Transverse colon (tissue), 4 donors: Measurements from ENCODE around the gene ADGRB2. TPM values are rescaled to one million over a fixed set of nuclear protein-coding genes. Genes with fewer than 3 reads are reported as not detected.

Experiments
- DNase-seq: peaks from one replicate; pipeline ENCODE4 v3.0.0-alpha.2; 2019
- H3K27ac ChIP-seq, 4 donors: fragments of 200-600 bp; sonication (generic); 2 replicates each; pipeline ENCODE4 v1.5.1; 2016 to 2018; ENCODE audit warnings: inconsistent platforms in 4 of 4
- H3K27me3 ChIP-seq: fragments of 200-600 bp; sonication (generic); 2 replicates; pipeline ENCODE4 v1.5.1; 2017; ENCODE audit warnings: inconsistent platforms
- H3K36me3 ChIP-seq, 4 donors: fragments of 200-600 bp; sonication (generic); 2 replicates each; pipeline ENCODE4 v1.5.1; 2017 to 2019; ENCODE audit warnings: inconsistent platforms in 4 of 4
- H3K4me1 ChIP-seq, 4 donors: fragments of 200-600 bp; sonication (generic); 2 replicates each; pipeline ENCODE4 v1.5.1; 2017 to 2020; ENCODE audit warnings: inconsistent platforms in 4 of 4
- H3K4me3 ChIP-seq, 4 donors: fragments of 200-600 bp; sonication (generic); 1 replicate in 1 of 4; 2 replicates in 3 of 4; pipeline versions ENCODE4 v1.5.1 to v1.6.1; 2017 to 2019; ENCODE audit warnings: inconsistent platforms in 4 of 4
- H3K9me3 ChIP-seq, 2 donors: fragments of 200-600 bp; sonication (generic); 2 replicates each; pipeline ENCODE4 v1.5.1; 2017 to 2019; ENCODE audit warnings: inconsistent platforms in 2 of 2
- CTCF ChIP-seq, 5 experiments: fragments of 200-600 bp in 3 of 5; fragments of 450-650 bp in 2 of 5; sonication (generic) in 3 of 5; IDR thresholded peaks; 1 replicate in 2 of 5; 2 replicates in 3 of 5; pipeline ENCODE4 v1.5.1; 2016 to 2017; ENCODE audit warnings: antibody characterized with exemption in 5 of 5, inconsistent platforms in 3 of 5, mild to moderate bottlenecking in 2 of 5, moderate library complexity in 1 of 5
- EP300 ChIP-seq: sonication (generic); formaldehyde crosslinking; IDR thresholded peaks from one replicate; pipeline ENCODE4 v1.6.1; 2017; ENCODE audit warnings: antibody characterized with exemption, low read depth
- POLR2A ChIP-seq: fragments of 450-650 bp; IDR thresholded peaks from one replicate; pipeline ENCODE4 v1.6.1; 2016; ENCODE audit warnings: antibody characterized with exemption, mild to moderate bottlenecking, moderate library complexity
- POLR2AphosphoS5 ChIP-seq, 3 donors: sonication (generic); formaldehyde crosslinking; IDR thresholded peaks; one replicate each; pipeline ENCODE4 v1.6.1; 2016; ENCODE audit warnings: antibody characterized with exemption in 3 of 3
- WGBS, 2 donors: methylation state at CpG; one replicate each; pipeline ENCODE4 v1.1.5; 2018; ENCODE audit warnings: low coverage in 1 of 2; 5-methylcytosine and 5-hydroxymethylcytosine counted together
- in situ Hi-C, 4 donors: fragments of 200-750 bp; cut with MboI; loops; one replicate each; pipeline versions ENCODE4 v1.15.0 to v1.15.1; 2017; ENCODE audit warnings: low sequenced_read_pairs in 3 of 4, low pct_ligation_motif_present in 1 of 4, low pct_unique_long_range_greater_than_20kb in 1 of 4
- intact Hi-C: fragments of 100-400 bp; cut with DNase I; formaldehyde crosslinking; loops from one replicate; pipeline ENCODE4 v1.15.1; 2023; ENCODE audit warnings: low total_unique reads
- total RNA-seq, 4 donors: library from RNA; depleted of rRNA; stranded (reverse); fragments of >200 nt; gene quantifications; one replicate each; pipeline ENCODE4 v1.1.0, GENCODE V29; 2016

Gene ADGRB2
- total RNA-seq, 4 donors from 2014 or later, result 0.55 to 4.2 (median 1.1) TPM; not detected in 1

- TF ChIP-seq POLR2A (no peak), EP300 (no peak), POLR2AphosphoS5 (IDR thresholded peaks at IDR 0.05) (no peak), CTCF (IDR thresholded peaks at IDR 0.05) (no peak)
- no peak overlapping the region for H3K4me3 ChIP-seq
- in situ Hi-C loops (no loop called here), intact Hi-C loops (loop anchor here (10.0 kb wide), 2 partner anchors 78 to 1968 kb away; no protein-coding TSS in a partner anchor)
- no peaks in the 10 kb centered on the region for H3K27me3 ChIP-seq
- no peaks in the 10 kb centered on the region for H3K36me3 ChIP-seq
- DNase-seq, result no peak
- 90% methylated on average over 23 of the region's 32 CpGs; no CpG with 5 or more reads in 1 of the 2 donors for WGBS, 2 donors
- no peak overlapping the region for H3K27ac ChIP-seq
- H3K9me3 ChIP-seq, result no peaks in the 10 kb centered on the region
- H3K4me1 ChIP-seq, result no peaks in the 10 kb centered on the region
These were observed 21.5 kb downstream of the ADGRB2 start for GRCh38 chr1:31742462-31743212.

- H3K4me3 ChIP-seq, result no peak overlapping the region
- TF ChIP-seq EP300 (no peak), POLR2AphosphoS5 (IDR thresholded peaks at IDR 0.05) (no peak), POLR2A (no peak), CTCF (IDR thresholded peaks at IDR 0.05) (no peak)
- intact Hi-C loops (no loop called here), in situ Hi-C loops (no loop called here)
- H3K4me1 ChIP-seq, result peaks cover 0 to 7% (median 4%) of the 10 kb centered on the region in 4 donors
- no peak overlapping the region for H3K27ac ChIP-seq
- H3K9me3 ChIP-seq, result no peaks in the 10 kb centered on the region
- 23 to 32% methylated on average over 2 to 12 of the region's 12 CpGs for WGBS, 2 donors
- H3K36me3 ChIP-seq, result no peaks in the 10 kb centered on the region
- H3K27me3 ChIP-seq, result no peaks in the 10 kb centered on the region
- peak; percentile 72 for DNase-seq
These were observed 24.8 kb downstream of the ADGRB2 start for GRCh38 chr1:31739346-31739745.

GRCh38 chr1:31736675-31737074, 27.5 kb downstream of the ADGRB2 start:
- WGBS, 2 donors, result 55% methylated on average over 11 of the region's 18 CpGs; no CpG with 5 or more reads in 1 of the 2 donors
- peak; percentile 48 for DNase-seq
- Histone ChIP-seq H3K27me3 (no peaks in the 10 kb centered on the region), H3K9me3 (no peaks in the 10 kb centered on the region), H3K4me1 (peaks cover 0 to 7% (median 4%) of the 10 kb centered on the region in 4 donors), H3K27ac (no peak overlapping the region), H3K4me3 (no peak overlapping the region), H3K36me3 (no peaks in the 10 kb centered on the region)
- in situ Hi-C loops (no loop called here), intact Hi-C loops (no loop called here)
- TF ChIP-seq POLR2AphosphoS5 (IDR thresholded peaks at IDR 0.05) (no peak), POLR2A (no peak), CTCF (IDR thresholded peaks at IDR 0.05) (peak in 1 of 5 experiments; percentile 18), EP300 (no peak)

- Histone ChIP-seq H3K27ac (no peak overlapping the region), H3K4me3 (no peak overlapping the region), H3K36me3 (no peaks in the 10 kb centered on the region), H3K4me1 (peaks cover 0 to 7% (median 4%) of the 10 kb centered on the region in 4 donors), H3K9me3 (no peaks in the 10 kb centered on the region), H3K27me3 (no peaks in the 10 kb centered on the region)
- TF ChIP-seq EP300, result no peak
- TF ChIP-seq POLR2AphosphoS5 (IDR thresholded peaks at IDR 0.05), result no peak
- TF ChIP-seq CTCF (IDR thresholded peaks at IDR 0.05), result no peak
- TF ChIP-seq POLR2A, result no peak
- in situ Hi-C loops, result no loop called here
- intact Hi-C loops, result no loop called here
- WGBS, 2 donors, result 92% methylated on average over 9 of the region's 10 CpGs; no CpG with 5 or more reads in 1 of the 2 donors
- no peak for DNase-seq
These were observed 28.6 kb downstream of the ADGRB2 start for GRCh38 chr1:31735571-31735970.
